ENCODE measurements around the gene PTGER1. TPM values are rescaled to one million over a fixed set of nuclear protein-coding genes. Genes with fewer than 3 reads are reported as not detected.

Gene PTGER1
- total and polyA plus RNA-seq, 2 of the 13 experiments (the other 11 are each of a cell fraction or from before 2014, with no cell fraction given) = 0.13 TPM; not detected in 1

DNA sequence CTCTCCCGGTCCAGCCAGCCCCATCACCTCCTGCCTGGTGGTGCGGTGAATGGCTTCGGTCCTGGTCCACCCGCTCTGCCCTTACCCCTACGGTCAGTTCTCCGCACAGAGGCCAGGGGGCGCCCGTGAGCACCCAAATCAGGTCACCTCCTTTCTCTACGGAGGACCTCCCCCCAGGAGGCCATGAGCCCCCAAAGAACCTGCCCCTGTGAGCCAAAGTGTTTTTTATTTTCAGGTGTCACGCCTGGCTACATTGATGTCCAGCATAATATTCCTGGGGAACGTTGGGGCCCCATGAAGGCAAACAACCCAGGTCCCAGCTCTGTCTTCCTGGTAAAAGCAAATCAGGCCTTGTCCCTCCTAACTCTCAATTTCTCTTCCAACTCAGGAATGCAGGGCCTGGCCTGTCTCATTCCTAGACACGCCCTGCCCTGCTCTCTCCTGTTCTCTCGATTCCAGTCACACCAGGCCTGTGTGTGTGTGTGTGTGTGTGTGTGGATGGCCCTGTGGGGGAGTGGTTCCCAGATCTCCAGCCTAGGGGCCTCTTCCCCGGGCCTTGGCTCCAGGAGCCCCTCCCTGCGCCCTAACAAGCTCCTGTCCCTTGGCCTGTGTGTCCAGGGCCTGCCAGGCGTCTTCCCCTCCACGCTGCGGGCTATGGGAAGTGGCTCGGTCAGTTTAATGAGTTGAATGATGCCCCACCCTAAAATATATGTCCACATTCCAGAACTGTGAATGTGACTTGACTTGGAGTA lies 30.5 kb upstream of the PTGER1 start (continued):
- TF ChIP-seq, protein P1, sequence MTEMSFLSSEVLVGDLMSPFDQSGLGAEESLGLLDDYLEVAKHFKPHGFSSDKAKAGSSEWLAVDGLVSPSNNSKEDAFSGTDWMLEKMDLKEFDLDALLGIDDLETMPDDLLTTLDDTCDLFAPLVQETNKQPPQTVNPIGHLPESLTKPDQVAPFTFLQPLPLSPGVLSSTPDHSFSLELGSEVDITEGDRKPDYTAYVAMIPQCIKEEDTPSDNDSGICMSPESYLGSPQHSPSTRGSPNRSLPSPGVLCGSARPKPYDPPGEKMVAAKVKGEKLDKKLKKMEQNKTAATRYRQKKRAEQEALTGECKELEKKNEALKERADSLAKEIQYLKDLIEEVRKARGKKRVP (CRISPR knock-in tag; IDR thresholded peaks at IDR 0.05) = 0 out of 4 replicates have a peak, but pooled peaks of 1 of the 2 experiments have one; percentile 30
- no peak for TF ChIP-seq GMEB1 (CRISPR knock-in tag; IDR thresholded peaks at IDR 0.05; ENCODE audit: borderline replicate concordance)
- TF ChIP-seq, protein P2, sequence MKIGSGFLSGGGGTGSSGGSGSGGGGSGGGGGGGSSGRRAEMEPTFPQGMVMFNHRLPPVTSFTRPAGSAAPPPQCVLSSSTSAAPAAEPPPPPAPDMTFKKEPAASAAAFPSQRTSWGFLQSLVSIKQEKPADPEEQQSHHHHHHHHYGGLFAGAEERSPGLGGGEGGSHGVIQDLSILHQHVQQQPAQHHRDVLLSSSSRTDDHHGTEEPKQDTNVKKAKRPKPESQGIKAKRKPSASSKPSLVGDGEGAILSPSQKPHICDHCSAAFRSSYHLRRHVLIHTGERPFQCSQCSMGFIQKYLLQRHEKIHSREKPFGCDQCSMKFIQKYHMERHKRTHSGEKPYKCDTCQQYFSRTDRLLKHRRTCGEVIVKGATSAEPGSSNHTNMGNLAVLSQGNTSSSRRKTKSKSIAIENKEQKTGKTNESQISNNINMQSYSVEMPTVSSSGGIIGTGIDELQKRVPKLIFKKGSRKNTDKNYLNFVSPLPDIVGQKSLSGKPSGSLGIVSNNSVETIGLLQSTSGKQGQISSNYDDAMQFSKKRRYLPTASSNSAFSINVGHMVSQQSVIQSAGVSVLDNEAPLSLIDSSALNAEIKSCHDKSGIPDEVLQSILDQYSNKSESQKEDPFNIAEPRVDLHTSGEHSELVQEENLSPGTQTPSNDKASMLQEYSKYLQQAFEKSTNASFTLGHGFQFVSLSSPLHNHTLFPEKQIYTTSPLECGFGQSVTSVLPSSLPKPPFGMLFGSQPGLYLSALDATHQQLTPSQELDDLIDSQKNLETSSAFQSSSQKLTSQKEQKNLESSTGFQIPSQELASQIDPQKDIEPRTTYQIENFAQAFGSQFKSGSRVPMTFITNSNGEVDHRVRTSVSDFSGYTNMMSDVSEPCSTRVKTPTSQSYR (CRISPR knock-in tag; IDR thresholded peaks at IDR 0.05; ENCODE audit: borderline replicate concordance) = peak; percentile 35; the same call in 1 of the 2 replicates
- TF ChIP-seq ZFX (CRISPR knock-in tag; IDR thresholded peaks at IDR 0.05; ENCODE audit: low read depth) = peak; percentile 84
- TF ChIP-seq SAP130 (CRISPR knock-in tag; IDR thresholded peaks at IDR 0.05; ENCODE audit: low read depth) = peak; percentile 44; the same call in 1 of the 2 replicates
- TF ChIP-seq ETV5 (CRISPR knock-in tag; IDR thresholded peaks at IDR 0.05; ENCODE audit: borderline replicate concordance) = 0 out of 2 replicates have a peak, but pooled peaks have one; percentile 10
- no peak for TF ChIP-seq SKI (IDR thresholded peaks at IDR 0.05; ENCODE audit: partially characterized antibody)
- TF ChIP-seq ZNF512B (CRISPR knock-in tag; IDR thresholded peaks at IDR 0.05; ENCODE audit: borderline replicate concordance) = no peak
- no peak for TF ChIP-seq ATF7 (IDR thresholded peaks at IDR 0.05)
- 0 out of 2 replicates have a peak, but pooled peaks have one; percentile 28 for TF ChIP-seq ATF7 (CRISPR knock-in tag; IDR thresholded peaks at IDR 0.05)
- no peak for TF ChIP-seq KDM5B (CRISPR knock-in tag; IDR thresholded peaks at IDR 0.05; ENCODE audit: borderline replicate concordance)
- peak; percentile 32; the same call in 1 of the 2 replicates for TF ChIP-seq ZMYM2 (CRISPR knock-in tag; IDR thresholded peaks at IDR 0.05)
- TF ChIP-seq PPARG (CRISPR knock-in tag; conservative IDR thresholded peaks at IDR 0.05) = no peak
- peak; percentile 40; the same call in 1 of the 2 replicates for TF ChIP-seq MTERF4 (CRISPR knock-in tag; IDR thresholded peaks at IDR 0.05)
- TF ChIP-seq FLYWCH1 (CRISPR knock-in tag; IDR thresholded peaks at IDR 0.05) = no peak
- no peak for TF ChIP-seq ATF2 (CRISPR knock-in tag; IDR thresholded peaks at IDR 0.05)
